ENCODE measurements around the gene PTPRD. TPM values are rescaled to one million over a fixed set of nuclear protein-coding genes. Genes with fewer than 3 reads are reported as not detected.

The PTPRD gene
- total and polyA plus RNA-seq, 9 donors, result 16.2 to 231 (median 85.8) TPM

DNA sequence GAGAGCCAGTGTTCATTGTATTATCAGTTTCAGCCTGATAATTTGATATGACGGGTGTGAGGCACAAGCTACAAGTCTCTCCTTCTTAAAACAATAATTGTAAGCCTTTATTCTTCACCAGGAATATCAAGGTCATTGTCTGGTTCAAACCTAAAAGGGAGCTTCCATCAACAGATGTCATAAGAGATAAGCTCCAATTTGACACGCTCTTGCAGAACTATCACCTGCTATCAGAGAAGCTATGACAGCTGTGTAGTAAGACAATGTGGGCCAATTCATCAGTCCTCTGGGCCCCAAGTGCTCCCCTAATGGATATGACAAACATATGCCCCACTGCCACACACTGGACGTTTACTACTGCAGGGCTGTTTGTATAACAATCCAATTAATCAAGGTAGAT, 1803.1 kb downstream of the PTPRD start:
- Histone ChIP-seq H3K27ac (no peak overlapping the region), H3K9me3 (no peaks in the 10 kb centered on the region), H3K4me1 (ENCODE audit: insufficient read depth) (no peaks in the 10 kb centered on the region), H3K4me3 (no peak overlapping the region), H3K36me3 (no peaks in the 10 kb centered on the region), H3K27me3 (no peaks in the 10 kb centered on the region)
- TF ChIP-seq EP300 (IDR thresholded peaks at IDR 0.05) (no peak), POLR2A (IDR thresholded peaks at IDR 0.05) (no peak)
- TF ChIP-seq, protein P1, sequence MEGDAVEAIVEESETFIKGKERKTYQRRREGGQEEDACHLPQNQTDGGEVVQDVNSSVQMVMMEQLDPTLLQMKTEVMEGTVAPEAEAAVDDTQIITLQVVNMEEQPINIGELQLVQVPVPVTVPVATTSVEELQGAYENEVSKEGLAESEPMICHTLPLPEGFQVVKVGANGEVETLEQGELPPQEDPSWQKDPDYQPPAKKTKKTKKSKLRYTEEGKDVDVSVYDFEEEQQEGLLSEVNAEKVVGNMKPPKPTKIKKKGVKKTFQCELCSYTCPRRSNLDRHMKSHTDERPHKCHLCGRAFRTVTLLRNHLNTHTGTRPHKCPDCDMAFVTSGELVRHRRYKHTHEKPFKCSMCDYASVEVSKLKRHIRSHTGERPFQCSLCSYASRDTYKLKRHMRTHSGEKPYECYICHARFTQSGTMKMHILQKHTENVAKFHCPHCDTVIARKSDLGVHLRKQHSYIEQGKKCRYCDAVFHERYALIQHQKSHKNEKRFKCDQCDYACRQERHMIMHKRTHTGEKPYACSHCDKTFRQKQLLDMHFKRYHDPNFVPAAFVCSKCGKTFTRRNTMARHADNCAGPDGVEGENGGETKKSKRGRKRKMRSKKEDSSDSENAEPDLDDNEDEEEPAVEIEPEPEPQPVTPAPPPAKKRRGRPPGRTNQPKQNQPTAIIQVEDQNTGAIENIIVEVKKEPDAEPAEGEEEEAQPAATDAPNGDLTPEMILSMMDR (IDR thresholded peaks at IDR 0.05), result no peak
- intact Hi-C loops (cut with DNase I), result no loop called here
- DNase-seq, result no peak
- 82 to 93% (median 87%) methylated on average over 3 of the region's 3 CpGs for WGBS, 3 donors

DNA sequence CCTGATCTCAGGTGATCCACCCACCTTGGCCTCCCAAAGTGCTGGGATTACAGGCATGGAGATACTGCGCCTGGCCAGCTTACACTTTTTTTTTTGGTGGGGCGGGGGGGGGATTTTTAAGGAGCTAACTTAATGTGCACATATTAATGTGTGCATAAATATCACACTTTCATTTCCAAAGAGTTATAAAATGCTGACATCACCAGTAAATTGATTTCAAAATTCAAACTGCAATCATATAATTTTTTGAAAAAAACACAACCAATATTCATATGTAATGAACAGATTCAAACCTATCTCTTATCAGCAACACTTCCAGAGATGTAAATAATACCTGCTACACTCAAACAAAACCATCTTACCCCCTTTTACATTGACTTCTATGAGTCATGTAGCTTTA, 1806.7 kb downstream of the PTPRD start:
- WGBS, 3 donors, result 88 to 97% (median 95%) methylated on average over 2 of the region's 2 CpGs
- Histone ChIP-seq H3K4me3 (no peak overlapping the region), H3K36me3 (no peaks in the 10 kb centered on the region), H3K27ac (no peak overlapping the region), H3K27me3 (no peaks in the 10 kb centered on the region), H3K9me3 (no peaks in the 10 kb centered on the region), H3K4me1 (ENCODE audit: insufficient read depth) (no peaks in the 10 kb centered on the region)
- DNase-seq, result no peak
- intact Hi-C loops (cut with DNase I), result no loop called here
- TF ChIP-seq, protein P1 (IDR thresholded peaks at IDR 0.05), result no peak
- TF ChIP-seq EP300 (IDR thresholded peaks at IDR 0.05) (no peak), POLR2A (IDR thresholded peaks at IDR 0.05) (no peak)

DNA sequence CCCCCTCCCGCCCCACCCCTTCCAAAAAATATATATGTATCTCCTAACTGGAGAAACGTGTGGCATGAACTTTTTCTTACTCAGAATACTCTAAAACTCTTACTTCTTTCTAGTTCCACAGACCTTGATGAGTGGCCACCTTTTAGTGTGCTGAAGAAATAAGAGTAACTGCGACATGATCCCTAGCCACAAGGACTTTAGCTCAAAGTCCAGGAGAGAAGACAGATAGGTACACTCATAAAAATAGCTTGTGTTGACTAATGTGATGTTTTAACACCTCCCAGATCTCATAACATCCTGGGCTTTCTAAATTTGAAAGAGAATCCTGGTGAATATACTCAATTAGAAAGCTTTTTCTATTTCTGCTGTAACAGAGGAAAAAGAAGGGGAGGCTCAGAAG, 1808.2 kb downstream of the PTPRD start:
- H3K27ac ChIP-seq, result no peak overlapping the region
- intact Hi-C loops (cut with DNase I), result no loop called here
- TF ChIP-seq, protein P1 (IDR thresholded peaks at IDR 0.05), result no peak
- TF ChIP-seq POLR2A (IDR thresholded peaks at IDR 0.05) (no peak), EP300 (IDR thresholded peaks at IDR 0.05) (no peak)
- no peaks in the 10 kb centered on the region for H3K4me1 ChIP-seq (ENCODE audit: insufficient read depth)
- no peak overlapping the region for H3K4me3 ChIP-seq
- no peaks in the 10 kb centered on the region for H3K27me3 ChIP-seq
- DNase-seq, result no peak
- no peaks in the 10 kb centered on the region for H3K36me3 ChIP-seq
- H3K9me3 ChIP-seq, result no peaks in the 10 kb centered on the region
- 90 to 94% (median 90%) methylated on average over 3 of the region's 3 CpGs for WGBS, 3 donors

DNA sequence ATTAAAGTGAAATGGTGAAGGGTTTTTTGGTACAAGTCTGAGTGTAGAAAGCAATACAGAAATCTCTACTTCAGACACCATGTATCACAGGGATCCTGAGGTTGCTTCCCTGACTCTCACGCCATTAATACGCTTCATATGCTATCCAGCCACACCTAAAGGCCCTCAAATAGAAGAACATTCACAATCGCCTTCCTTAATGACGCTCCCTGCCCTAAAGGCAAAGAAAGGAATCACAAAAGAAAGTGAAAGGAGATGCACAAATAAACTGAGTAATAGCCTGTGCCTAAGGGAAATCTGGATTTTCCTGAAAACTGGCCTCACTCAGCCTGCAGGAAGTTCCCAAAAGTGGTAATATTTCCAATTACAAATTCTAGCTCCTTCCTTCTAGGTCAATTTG, 1810.6 kb downstream of the PTPRD start:
- Histone ChIP-seq H3K4me3 (no peak overlapping the region), H3K27me3 (no peaks in the 10 kb centered on the region), H3K9me3 (no peaks in the 10 kb centered on the region), H3K36me3 (no peaks in the 10 kb centered on the region), H3K27ac (no peak overlapping the region), H3K4me1 (ENCODE audit: insufficient read depth) (no peaks in the 10 kb centered on the region)
- DNase-seq, result no peak
- intact Hi-C loops (cut with DNase I), result no loop called here
- WGBS, 3 donors, result 95 to 97% (median 96%) methylated on average over 4 of the region's 4 CpGs
- no peak for TF ChIP-seq EP300 (IDR thresholded peaks at IDR 0.05)
- TF ChIP-seq, protein P1 (IDR thresholded peaks at IDR 0.05), result no peak
- no peak for TF ChIP-seq POLR2A (IDR thresholded peaks at IDR 0.05)

DNA sequence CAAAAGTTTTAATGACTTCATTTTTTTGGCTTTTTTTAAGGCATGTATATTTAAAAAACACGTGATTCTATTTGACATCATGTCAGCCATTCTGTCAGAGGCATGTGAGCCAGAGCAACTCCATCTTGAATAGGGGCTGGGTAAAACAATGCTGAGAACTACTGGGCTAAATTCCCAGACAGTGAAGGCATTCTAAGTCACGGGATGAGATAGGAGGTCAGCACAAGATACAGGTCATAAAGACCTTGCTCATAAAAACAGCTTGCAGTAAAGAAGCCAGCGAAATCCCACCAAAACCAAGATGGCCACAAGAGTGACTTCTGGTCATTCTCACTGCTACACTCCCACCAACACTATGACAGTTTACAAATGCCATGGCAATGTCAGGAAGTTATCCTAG, 1812.6 kb downstream of the PTPRD start:
- H3K4me3 ChIP-seq, result no peak overlapping the region
- no peaks in the 10 kb centered on the region for H3K4me1 ChIP-seq (ENCODE audit: insufficient read depth)
- no peaks in the 10 kb centered on the region for H3K36me3 ChIP-seq
- TF ChIP-seq, protein P1 (IDR thresholded peaks at IDR 0.05), result no peak
- H3K9me3 ChIP-seq, result no peaks in the 10 kb centered on the region
- intact Hi-C loops (cut with DNase I), result no loop called here
- 68 to 78% (median 70%) methylated on average over 3 of the region's 3 CpGs for WGBS, 3 donors
- H3K27ac ChIP-seq, result no peak overlapping the region
- no peak for DNase-seq
- no peaks in the 10 kb centered on the region for H3K27me3 ChIP-seq

All from ovary (tissue), 9 donors.